Measurements from ENCODE around the gene SERPINB10.

SERPINB10 gene

GRCh38 chr18:63972002-63972376 lies 64.2 kb downstream of the SERPINB10 start:
- Histone ChIP-seq H3K27ac (no peak overlapping the region), H3K4me3 (ENCODE audit: low read depth, low read length) (no peak overlapping the region), H3K27me3 (replicated peaks) (no peaks in the 10 kb centered on the region), H3K36me3 (replicated peaks) (no peaks in the 10 kb centered on the region)
- TF ChIP-seq, protein P1, sequence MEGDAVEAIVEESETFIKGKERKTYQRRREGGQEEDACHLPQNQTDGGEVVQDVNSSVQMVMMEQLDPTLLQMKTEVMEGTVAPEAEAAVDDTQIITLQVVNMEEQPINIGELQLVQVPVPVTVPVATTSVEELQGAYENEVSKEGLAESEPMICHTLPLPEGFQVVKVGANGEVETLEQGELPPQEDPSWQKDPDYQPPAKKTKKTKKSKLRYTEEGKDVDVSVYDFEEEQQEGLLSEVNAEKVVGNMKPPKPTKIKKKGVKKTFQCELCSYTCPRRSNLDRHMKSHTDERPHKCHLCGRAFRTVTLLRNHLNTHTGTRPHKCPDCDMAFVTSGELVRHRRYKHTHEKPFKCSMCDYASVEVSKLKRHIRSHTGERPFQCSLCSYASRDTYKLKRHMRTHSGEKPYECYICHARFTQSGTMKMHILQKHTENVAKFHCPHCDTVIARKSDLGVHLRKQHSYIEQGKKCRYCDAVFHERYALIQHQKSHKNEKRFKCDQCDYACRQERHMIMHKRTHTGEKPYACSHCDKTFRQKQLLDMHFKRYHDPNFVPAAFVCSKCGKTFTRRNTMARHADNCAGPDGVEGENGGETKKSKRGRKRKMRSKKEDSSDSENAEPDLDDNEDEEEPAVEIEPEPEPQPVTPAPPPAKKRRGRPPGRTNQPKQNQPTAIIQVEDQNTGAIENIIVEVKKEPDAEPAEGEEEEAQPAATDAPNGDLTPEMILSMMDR (IDR thresholded peaks at IDR 0.05; ENCODE audit: low read depth, low read length, missing control alignments) = no peak
- DNase-seq = no peak
- in situ Hi-C loops (cut with HindIII; ENCODE audit: low pct_ligation_motif_present, low sequenced_read_pairs) = no loop called here

DNA sequence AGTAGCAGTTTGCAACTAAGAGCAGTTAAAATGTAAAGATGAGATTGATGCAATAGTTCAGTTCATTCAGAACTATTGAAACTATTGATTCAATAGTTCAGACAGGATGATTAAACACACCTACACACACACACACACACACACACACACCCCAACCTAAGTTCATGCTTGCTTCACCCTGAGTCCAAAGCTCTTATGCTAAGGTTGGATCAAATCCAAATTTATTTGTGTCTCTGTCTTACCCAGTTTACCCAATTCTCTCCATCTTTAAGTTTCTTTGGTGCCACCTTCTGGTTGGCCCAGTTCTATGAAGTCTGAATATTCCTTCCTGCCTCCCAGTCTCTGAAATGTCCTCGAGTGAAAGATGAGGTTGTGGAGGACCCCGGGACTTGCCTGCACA lies 67.2 kb downstream of the SERPINB10 start:
- Histone ChIP-seq H3K4me3 (ENCODE audit: low read depth, low read length) (no peak overlapping the region), H3K27ac (no peak overlapping the region), H3K27me3 (replicated peaks) (no peaks in the 10 kb centered on the region), H3K36me3 (replicated peaks) (no peaks in the 10 kb centered on the region)
- in situ Hi-C loops (cut with HindIII; ENCODE audit: low pct_ligation_motif_present, low sequenced_read_pairs) = no loop called here
- no peak for DNase-seq
- TF ChIP-seq, protein P1 (IDR thresholded peaks at IDR 0.05; ENCODE audit: low read depth, low read length, missing control alignments) = peak; percentile 58

DNA sequence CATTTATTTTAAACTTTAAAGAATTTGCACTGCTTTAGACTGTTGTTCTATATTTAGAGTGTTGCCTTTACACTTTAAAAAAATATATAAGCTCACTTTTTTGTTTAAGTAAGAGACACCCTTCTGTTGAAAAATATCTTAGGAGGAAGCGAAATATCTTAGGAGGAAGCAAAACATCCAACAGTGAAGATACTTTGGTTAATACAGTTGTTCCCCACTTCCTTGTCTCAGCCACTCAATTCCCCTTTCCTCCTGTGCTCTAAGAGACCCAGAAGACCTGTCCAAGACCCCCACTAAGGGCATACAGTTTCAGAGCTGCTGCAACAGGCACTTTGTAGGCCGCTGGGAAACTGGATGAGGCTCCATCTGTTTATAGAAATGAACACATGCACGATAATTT lies 67.9 kb downstream of the SERPINB10 start:
- no peak overlapping the region for H3K4me3 ChIP-seq (ENCODE audit: low read depth, low read length)
- TF ChIP-seq, protein P1 (IDR thresholded peaks at IDR 0.05; ENCODE audit: low read depth, low read length, missing control alignments) = no peak
- H3K27ac ChIP-seq = no peak overlapping the region

DNA sequence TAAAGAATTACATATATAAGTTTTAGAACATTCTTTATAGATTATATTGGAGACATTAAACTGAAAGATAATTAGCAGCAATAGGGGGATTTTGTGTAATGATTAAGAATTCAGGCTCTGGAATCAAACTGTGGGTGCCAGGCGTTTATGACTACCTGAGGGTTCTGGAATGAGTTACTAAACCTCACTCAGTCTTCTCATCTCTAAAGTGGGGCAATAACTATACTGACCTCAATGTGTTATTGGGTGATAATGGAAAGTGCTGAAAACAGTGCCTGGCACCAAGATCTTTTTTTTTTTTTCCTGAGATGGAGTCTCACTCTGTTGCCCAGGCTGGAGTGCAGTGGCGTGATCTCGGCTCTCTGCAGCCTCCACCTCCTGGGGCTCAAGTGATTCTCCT lies 69.3 kb downstream of the SERPINB10 start:
- no peak overlapping the region for H3K27ac ChIP-seq
- peaks cover 10% of the 10 kb centered on the region for H3K36me3 ChIP-seq (replicated peaks)
- TF ChIP-seq, protein P1 (IDR thresholded peaks at IDR 0.05; ENCODE audit: low read depth, low read length, missing control alignments) = no peak
- in situ Hi-C loops (cut with HindIII; ENCODE audit: low pct_ligation_motif_present, low sequenced_read_pairs) = no loop called here
- H3K4me3 ChIP-seq (ENCODE audit: low read depth, low read length) = no peak overlapping the region
- H3K27me3 ChIP-seq (replicated peaks) = no peaks in the 10 kb centered on the region
- no peak for DNase-seq

More for the DNA sequence above, 67.9 kb downstream of the SERPINB10 start:
- H3K27me3 ChIP-seq (replicated peaks) = no peaks in the 10 kb centered on the region
- DNase-seq = no peak
- H3K36me3 ChIP-seq (replicated peaks) = no peaks in the 10 kb centered on the region
- in situ Hi-C loops (cut with HindIII; ENCODE audit: low pct_ligation_motif_present, low sequenced_read_pairs) = no loop called here

DNA sequence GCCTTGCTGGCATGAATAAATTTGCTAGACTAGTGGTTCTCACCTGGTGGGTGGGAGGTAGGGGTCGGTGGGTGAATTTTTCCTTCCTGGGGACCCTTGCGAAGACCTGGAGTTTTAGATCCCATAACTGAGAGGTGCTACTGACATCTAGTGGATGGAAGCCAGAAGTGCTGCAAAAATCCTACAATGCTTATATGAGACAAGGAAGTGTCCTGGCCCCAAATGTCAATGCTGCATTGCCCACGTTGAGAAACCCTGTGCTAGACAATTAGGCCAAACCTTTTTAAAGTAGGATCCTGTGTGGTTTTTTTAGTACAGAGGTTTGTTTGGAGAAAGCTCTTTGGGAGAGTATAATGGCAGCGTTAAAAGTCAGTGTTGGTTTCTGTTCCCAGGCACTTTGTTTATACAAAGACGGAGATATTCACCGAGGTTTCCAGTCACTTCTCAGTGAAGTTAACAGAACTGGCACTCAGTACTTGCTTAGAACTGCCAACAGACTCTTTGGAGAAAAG lies 71.7 kb downstream of the SERPINB10 start:
- peak overlapping the region; percentile 25 for H3K4me3 ChIP-seq (ENCODE audit: low read depth, low read length)
- in situ Hi-C loops (cut with HindIII; ENCODE audit: low pct_ligation_motif_present, low sequenced_read_pairs) = no loop called here
- TF ChIP-seq, protein P1 (IDR thresholded peaks at IDR 0.05; ENCODE audit: low read depth, low read length, missing control alignments) = peak; percentile 91

DNA sequence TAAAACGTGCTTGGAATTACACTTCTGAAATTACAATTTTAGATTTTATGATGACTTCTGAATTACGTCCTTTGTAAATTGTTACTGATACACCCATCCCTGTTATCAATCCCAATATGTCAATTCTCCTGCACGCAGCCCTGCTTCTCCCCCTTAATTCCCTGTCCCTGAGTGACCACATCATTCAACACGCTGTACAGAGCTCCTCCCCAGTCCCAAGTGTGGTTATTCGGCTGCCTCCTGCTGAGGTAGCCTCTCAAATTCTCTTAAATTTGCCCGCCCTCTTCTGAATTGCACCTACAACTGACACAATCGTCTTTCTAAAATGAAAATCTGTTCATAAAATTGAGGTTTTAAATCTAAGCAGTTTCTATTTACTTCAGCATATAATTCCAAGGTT lies 72.3 kb downstream of the SERPINB10 start:
- in situ Hi-C loops (cut with HindIII; ENCODE audit: low pct_ligation_motif_present, low sequenced_read_pairs) = no loop called here
- Histone ChIP-seq H3K4me3 (ENCODE audit: low read depth, low read length) (no peak overlapping the region), H3K36me3 (replicated peaks) (peaks cover 22% of the 10 kb centered on the region), H3K27ac (no peak overlapping the region), H3K27me3 (replicated peaks) (no peaks in the 10 kb centered on the region)
- TF ChIP-seq, protein P1 (IDR thresholded peaks at IDR 0.05; ENCODE audit: low read depth, low read length, missing control alignments) = no peak
- no peak for DNase-seq

More for the DNA sequence above, 71.7 kb downstream of the SERPINB10 start:
- Histone ChIP-seq H3K27ac (no peak overlapping the region), H3K27me3 (replicated peaks) (no peaks in the 10 kb centered on the region), H3K36me3 (replicated peaks) (peaks cover 21% of the 10 kb centered on the region)
- peak; percentile 70 for DNase-seq
